Colonic mucosa (tissue), 4 donors: Measurements from ENCODE around the gene ASCC3. TPM values are rescaled to one million over a fixed set of nuclear protein-coding genes. Genes with fewer than 3 reads are reported as not detected.

ENCODE experiments used
- DNase-seq: peaks from one replicate; pipeline ENCODE4 v3.0.0-alpha.2; 2020
- H3K27ac ChIP-seq: fragments of 200-600 bp; one replicate; pipeline ENCODE4 v1.8.0; 2021
- H3K27me3 ChIP-seq: fragments of 200-600 bp; one replicate; pipeline ENCODE4 v1.8.0; 2021
- H3K36me3 ChIP-seq: fragments of 200-600 bp; one replicate; pipeline ENCODE4 v1.8.0; 2021
- H3K4me1 ChIP-seq: fragments of 200-600 bp; one replicate; pipeline ENCODE4 v1.8.0; 2021; ENCODE audit warnings: mild to moderate bottlenecking
- H3K4me3 ChIP-seq: fragments of 200-600 bp; one replicate; pipeline ENCODE4 v1.8.0; 2021
- H3K9ac ChIP-seq, 2 donors: one replicate each; pipeline ENCODE4 v1.7.0; 2013; ENCODE audit warnings: control low read depth in 2 of 2, low read depth in 2 of 2, low read length in 2 of 2
- H3K9me3 ChIP-seq: fragments of 200-600 bp; one replicate; pipeline ENCODE4 v1.8.0; 2021
- CTCF ChIP-seq: fragments of 200-600 bp; IDR thresholded peaks from one replicate; pipeline ENCODE4 v1.8.0; 2022; ENCODE audit warnings: antibody characterized with exemption, mild to moderate bottlenecking
- intact Hi-C: fragments of 100-400 bp; cut with DNase I; formaldehyde crosslinking; loops from one replicate; pipeline ENCODE4 v1.14.1; 2022
- total RNA-seq, 2 donors: library from RNA; stranded (reverse); fragmentation: NEBNext Ultra II Directional in 1 of 2; extraction: Animal tissue kit (Norgen Biotek cat#: 25700) in 1 of 2; gene quantifications; one replicate each; pipeline ENCODE4 v1.2.1, GENCODE V29; 2021
- donor health status: healthy.
- donor health status: DM: no; HTN: no; CAD: no.
- donor health status: DM: no; HTN: no; CAD: no.

The ASCC3 gene
- total RNA-seq, 2 donors from 2014 or later: 33.7 to 41.9 TPM

- Histone ChIP-seq H3K36me3 (no peaks in the 10 kb centered on the region), H3K9me3 (no peaks in the 10 kb centered on the region), H3K9ac (no peak overlapping the region), H3K27ac (no peak overlapping the region), H3K27me3 (no peaks in the 10 kb centered on the region), H3K4me3 (no peak overlapping the region), H3K4me1 (no peaks in the 10 kb centered on the region)
- no peak for TF ChIP-seq CTCF
- intact Hi-C loops: no loop called here
- no peak for DNase-seq
Measured at GRCh38 chr6:100503043-100503705, 378.0 kb downstream of the ASCC3 start.

GRCh38 chr6:100493206-100493888, 387.8 kb downstream of the ASCC3 start:
- Histone ChIP-seq H3K4me1 (no peaks in the 10 kb centered on the region), H3K27me3 (peaks cover 8% of the 10 kb centered on the region), H3K9me3 (no peaks in the 10 kb centered on the region), H3K36me3 (no peaks in the 10 kb centered on the region), H3K27ac (no peak overlapping the region), H3K4me3 (no peak overlapping the region), H3K9ac (no peak overlapping the region)
- no peak for DNase-seq
- intact Hi-C loops: loop anchor here (10.0 kb wide), 1 partner anchor 499 kb away; the partner anchor contains the start of gene MCHR2
- TF ChIP-seq CTCF: no peak

- no peaks in the 10 kb centered on the region for H3K4me1 ChIP-seq
- no peaks in the 10 kb centered on the region for H3K9me3 ChIP-seq
- intact Hi-C loops: loop anchor here (10.0 kb wide), 1 partner anchor 497 kb away; the partner anchor contains the start of gene MCHR2
- H3K27me3 ChIP-seq: peaks cover 8% of the 10 kb centered on the region
- H3K27ac ChIP-seq: no peak overlapping the region
- no peak overlapping the region for H3K4me3 ChIP-seq
- no peak for TF ChIP-seq CTCF
- H3K9ac ChIP-seq: no peak overlapping the region
- no peak for DNase-seq
- no peaks in the 10 kb centered on the region for H3K36me3 ChIP-seq
Measured at GRCh38 chr6:100491952-100492670, 389.0 kb downstream of the ASCC3 start.

- no peak overlapping the region for H3K27ac ChIP-seq
- no peaks in the 10 kb centered on the region for H3K4me1 ChIP-seq
- H3K4me3 ChIP-seq: no peak overlapping the region
- H3K9me3 ChIP-seq: no peaks in the 10 kb centered on the region
- peaks cover 8% of the 10 kb centered on the region for H3K27me3 ChIP-seq
- intact Hi-C loops: loop anchor here (10.0 kb wide), 1 partner anchor 495 kb away; the partner anchor contains the start of gene MCHR2
- H3K36me3 ChIP-seq: no peaks in the 10 kb centered on the region
- no peak for DNase-seq
- no peak overlapping the region for H3K9ac ChIP-seq
- no peak for TF ChIP-seq CTCF
Measured at GRCh38 chr6:100490065-100490464, 391.1 kb downstream of the ASCC3 start.

- no peak overlapping the region for H3K9ac ChIP-seq
- no peaks in the 10 kb centered on the region for H3K9me3 ChIP-seq
- H3K27me3 ChIP-seq: peaks cover 6% of the 10 kb centered on the region
- H3K27ac ChIP-seq: no peak overlapping the region
- DNase-seq: no peak
- intact Hi-C loops: no loop called here
- H3K4me3 ChIP-seq: no peak overlapping the region
- no peaks in the 10 kb centered on the region for H3K36me3 ChIP-seq
- TF ChIP-seq CTCF: no peak
- no peaks in the 10 kb centered on the region for H3K4me1 ChIP-seq
Measured at GRCh38 chr6:100488244-100488643, 392.9 kb downstream of the ASCC3 start.
